ENCODE data around the gene ZDHHC12.

Gene ZDHHC12

DNA sequence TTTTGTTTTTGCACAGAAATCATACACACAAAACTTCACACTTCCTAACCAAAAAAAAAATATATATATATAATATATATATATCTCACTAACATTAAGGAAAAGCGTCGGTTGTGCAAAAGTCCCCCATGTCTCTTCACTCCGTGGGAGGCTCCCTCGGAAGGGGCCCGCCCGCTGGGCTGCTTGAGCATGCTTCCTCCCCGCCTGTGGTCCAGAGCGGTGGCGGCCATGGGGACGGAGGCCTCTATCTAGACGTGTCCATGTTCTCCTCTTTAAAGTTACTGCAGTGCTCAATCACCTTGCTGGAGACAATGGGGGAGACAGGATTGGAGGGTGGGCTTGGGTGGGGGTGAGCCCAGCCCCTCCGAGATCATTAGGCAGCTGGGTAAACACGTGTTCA, 7.2 kb upstream of the ZDHHC12 start:
- in situ Hi-C loops (cut with MboI; ENCODE audit: low sequenced_read_pairs): no loop called here

DNA sequence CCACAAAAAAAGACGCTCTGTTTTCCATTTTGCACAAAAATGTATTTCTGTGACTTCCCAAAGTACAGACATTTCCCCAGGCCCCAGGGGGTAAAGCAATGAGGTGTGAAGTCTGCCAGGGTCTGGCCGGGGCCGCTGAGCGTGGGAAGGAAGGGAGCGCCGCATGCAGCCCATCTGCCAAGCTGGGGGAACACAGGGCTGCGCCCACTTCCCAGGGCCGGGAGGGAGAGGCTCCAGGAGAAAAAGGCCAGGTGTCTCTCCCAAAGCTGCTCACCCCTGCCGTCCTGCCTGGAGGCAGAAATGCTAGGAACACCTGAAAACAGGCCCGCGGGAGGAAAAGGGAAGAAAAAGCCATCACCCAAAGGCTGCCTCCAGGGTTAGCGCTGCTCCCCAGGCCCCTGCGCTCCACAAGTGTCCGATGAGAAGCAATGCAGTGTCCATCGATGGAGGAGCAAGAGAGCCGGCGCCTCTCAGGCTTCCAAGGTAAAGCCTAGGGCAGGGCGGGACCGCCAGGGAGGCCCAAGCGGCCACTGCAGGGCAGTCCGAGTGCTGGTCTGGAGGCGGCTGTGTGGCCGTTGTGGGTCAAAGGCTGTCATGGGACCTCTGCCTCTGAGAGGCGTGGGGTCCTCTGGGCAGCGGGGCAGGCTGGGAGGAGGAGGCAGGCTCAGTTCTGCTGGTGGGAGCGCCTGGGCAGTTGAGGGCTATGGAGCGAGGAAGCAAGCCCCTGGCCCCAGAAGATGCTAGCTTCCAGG, 6.0 kb upstream of the ZDHHC12 start:
- in situ Hi-C loops (cut with MboI; ENCODE audit: low sequenced_read_pairs): no loop called here

DNA sequence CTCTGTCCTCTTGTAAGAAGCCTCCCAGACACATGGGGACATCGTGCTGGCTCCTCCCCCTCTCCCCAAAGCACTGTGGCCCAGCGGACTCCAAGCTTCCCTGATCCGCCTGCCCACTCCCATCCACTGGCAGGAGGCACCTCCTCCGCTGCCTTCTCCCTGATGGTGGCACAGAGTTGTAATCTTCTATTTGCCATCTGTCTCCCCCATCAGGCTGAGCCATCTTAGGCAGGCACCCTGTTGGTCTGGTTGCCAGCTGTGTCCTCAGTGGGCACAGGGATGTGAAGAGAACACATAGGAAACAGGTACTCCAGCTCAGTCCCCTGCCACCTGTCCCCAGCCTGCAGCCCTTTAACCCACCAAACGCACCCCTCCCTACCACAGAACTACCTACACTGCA, 5.4 kb upstream of the ZDHHC12 start:
- in situ Hi-C loops (cut with MboI; ENCODE audit: low sequenced_read_pairs): no loop called here

DNA sequence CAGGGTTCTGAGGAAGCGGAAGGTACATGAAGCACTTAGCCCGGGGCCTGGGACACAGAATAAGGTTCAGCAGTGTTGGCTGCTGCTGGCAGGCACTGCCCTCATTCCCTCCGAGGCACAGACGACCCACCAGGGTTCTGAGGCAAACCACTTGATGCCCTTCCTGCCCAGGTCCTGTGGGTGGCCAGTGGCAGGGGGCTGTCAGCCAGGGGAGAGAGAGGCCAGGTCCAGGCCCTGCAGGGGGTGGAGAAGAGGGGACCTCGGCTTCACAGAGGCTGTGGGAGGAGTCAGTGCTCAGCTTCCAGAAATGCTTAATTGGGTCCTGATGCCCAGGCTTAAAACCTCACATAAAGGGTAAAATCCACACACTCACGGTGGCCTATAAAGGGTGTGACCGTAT, 4.4 kb upstream of the ZDHHC12 start:
- in situ Hi-C loops (cut with MboI; ENCODE audit: low sequenced_read_pairs): no loop called here

DNA sequence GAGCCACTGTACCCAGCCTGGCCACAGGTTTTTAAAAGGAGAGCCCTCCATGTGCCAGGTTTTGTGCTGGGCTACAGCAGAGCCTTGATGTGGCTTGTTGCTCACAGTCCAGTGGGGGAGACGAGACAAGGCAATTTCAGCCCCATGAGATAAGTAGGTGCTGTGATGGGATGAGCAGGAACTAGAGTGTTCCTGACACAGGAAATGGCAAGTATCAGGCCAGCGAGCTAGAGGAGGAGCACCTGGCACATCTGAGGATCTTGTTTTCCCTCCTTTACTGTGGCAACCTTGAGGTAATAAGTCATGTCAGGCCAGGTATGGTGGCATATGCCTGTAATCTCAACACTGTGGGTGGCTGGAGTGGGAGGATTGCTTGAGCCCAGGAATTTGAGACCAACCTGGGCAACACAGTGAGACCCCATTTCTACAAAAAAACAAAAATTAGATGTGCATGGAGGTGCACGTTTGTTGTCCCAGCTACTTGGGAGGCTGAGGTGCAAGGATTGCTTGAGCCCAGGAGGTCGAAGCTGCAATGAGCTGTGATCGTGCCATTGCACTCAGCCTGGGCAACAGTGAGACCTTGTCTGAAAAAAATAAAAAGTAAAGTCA, 3.8 kb upstream of the ZDHHC12 start:
- in situ Hi-C loops (cut with MboI; ENCODE audit: low sequenced_read_pairs): no loop called here

DNA sequence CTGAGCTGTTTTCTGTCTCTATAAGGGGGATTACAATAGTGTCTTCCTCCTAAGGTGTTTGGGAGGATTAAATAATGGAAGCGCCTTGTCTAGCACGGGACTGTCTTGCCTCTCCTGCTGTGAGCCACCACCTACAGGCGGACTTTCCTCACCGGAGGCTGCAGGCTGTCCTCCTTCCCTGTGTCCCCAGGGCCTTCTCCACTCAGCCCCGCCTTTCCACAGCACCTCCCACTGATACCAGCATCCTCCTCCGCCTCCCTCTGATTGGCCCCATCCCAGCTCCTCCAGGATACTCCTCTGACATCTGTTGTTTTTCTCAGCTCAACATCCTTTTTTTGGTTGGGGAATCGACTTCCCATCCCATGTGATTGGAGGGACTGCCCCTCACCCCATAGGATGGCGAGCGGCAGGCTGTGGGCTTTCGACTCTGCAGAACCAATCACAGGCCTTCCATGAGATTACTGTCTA, 851 bp upstream of the ZDHHC12 start:
- in situ Hi-C loops (cut with MboI; ENCODE audit: low sequenced_read_pairs): no loop called here

DNA sequence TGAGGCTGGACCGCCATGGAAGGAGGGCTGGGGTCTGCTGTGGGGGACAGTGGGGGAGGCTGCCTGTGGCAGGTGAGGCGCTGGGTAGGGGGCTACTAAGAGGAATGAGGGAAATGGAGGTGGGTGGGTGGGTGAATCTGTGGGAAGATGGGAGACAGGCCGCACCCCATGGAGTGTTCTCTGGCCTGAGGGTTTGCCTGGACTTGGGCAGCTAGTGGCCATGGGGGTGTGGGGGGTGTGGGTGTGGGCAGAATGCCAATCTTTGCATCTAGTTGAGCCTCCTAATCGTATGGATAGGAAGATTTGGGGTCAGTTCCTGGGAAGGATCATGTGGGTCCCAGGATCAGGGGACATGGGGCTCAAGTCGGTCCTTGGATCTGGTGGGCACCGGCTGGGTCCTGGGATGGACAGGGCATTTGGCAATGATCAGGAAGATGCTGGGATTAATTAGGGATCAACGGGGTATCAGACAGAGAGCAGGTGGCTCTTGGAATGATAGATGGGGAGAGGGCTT, 518 bp downstream of the ZDHHC12 start:
- in situ Hi-C loops (cut with MboI; ENCODE audit: low sequenced_read_pairs): no loop called here

DNA sequence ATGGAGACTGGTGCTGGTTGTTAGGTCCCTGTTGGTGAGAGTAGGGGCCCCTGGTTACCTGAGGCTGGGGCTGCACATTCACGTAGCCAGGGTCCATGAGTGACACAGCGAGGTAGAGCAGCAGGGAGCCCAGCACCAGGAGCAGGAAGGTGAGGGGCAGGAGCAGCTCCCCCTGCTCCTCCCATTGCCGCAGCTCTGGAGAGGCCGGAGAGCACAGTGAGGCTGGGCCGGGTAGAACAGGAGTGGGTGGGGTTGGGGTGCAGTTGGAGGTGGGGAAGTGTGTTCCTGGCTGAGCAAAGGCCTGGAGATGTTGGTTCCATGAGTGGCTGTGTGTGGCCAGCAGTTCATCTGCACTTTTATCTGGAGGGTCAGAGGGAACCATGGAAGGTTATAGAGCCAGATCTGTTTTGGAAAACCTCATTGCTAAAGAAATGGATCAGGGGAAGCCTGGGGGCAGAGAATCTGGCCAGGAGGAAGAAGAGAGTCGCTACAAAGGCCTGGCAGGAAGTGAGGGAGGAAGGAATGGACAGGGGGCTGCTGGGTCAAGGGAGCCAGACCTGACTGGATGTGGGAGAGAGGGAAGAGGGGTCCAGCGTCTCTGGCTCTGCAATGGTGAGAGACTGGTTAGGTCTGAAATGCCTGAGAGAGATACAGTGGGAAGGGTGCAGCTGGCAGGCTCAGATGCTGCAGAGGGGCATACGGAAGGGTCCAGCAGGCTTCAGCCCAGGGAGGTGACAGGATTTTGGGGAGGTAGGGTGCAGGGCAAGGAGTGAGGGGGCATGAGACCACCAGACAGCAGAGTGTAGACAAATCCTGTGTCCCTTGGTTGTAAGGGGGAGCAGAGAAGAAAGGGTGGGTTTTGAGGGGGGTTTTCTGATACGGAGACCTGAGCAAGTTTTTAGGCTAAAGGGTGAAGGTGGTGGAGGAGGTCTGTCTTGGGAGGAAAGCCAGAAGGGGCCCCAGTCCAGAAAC, 1.3 kb downstream of the ZDHHC12 start:
- in situ Hi-C loops (cut with MboI; ENCODE audit: low sequenced_read_pairs): no loop called here

DNA sequence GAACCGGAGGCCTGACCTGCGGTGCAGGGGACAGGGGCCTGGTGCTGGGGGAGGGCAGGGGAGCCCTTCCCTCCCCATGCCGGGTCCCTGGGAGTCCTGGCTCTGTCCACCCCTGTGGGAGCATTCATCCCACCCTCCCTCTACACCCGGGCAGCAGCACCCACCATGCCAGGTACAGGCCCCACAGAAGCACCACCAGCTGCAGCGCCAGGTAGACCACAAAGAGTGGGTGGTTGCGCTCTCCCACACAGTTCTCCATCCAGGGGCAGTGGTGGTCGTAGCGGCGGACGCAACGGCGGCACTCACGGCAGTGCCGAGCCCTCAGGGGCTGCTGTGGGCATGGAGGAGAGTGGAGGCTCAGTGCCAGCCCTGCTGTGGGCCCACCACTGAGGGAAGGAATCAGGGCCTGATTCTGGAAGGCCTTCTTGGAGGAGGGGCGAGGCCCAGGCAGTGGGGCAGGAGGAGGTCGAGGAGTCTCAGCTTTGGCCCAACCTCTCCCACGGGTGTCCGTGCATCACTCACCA, 2.4 kb downstream of the ZDHHC12 start:
- in situ Hi-C loops (cut with MboI; ENCODE audit: low sequenced_read_pairs): no loop called here

DNA sequence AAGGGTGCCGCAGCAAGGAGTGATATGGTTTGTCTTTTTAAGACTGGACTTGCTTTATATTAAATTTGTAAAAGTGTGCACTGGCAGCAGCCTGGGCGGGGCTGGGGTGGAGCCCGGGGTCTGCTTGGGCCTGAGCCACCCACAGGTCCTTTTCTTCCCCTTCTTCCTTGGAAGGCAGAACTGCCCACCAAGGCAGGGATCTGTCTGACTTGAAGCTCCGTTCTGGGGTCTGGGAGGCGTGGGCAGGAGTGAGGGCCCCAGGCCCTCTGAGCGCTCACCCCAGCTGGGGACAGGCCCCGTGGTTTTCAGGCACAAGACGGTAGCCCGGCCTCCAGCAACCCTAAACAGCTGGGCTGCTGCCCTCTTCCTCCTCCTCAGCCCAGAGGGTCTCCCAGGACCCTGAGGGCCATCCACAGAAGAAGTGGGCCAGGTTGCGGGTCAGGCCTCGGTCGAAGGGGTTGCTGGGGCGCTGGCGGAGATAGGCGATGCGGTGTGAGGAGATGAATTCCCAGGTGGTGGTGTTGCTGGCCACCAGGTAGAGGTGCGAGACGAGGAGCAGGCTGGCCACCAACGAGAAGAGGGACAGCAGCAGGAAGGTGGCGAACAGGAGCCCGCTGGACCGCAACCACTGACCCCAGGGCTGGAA, 3.0 kb downstream of the ZDHHC12 start:
- in situ Hi-C loops (cut with MboI; ENCODE audit: low sequenced_read_pairs): no loop called here

DNA sequence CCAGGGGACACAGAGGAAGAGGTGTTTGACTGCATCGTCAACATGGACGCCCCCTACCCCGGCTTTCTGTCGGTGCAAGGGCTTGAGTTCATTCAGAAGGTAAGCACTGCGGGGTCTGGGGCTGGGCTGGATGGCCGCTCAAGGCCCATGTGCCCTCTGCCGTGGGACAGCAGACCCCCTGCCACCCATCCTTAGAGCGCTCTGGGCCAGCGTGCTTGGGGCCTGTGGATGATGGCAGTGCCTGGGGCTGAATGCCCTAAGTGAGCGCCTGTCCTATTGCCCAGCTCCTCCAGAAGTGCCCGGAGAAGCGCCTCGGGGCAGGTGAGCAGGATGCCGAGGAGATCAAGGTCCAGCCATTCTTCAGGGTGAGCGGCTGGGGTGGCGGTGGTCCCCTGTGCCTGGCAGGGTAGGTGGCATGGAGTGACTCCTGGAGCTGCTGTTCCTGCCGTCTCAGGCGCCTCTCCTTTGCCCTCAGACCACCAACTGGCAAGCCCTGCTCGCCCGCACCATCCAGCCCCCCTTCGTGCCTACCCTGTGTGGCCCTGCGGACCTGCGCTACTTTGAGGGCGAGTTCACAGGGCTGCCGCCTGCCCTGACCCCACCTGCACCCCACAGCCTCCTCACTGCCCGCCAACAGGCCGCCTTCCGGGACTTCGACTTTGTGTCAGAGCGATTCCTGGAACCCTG, 3.9 kb downstream of the ZDHHC12 start:
- in situ Hi-C loops (cut with MboI; ENCODE audit: low sequenced_read_pairs): no loop called here

DNA sequence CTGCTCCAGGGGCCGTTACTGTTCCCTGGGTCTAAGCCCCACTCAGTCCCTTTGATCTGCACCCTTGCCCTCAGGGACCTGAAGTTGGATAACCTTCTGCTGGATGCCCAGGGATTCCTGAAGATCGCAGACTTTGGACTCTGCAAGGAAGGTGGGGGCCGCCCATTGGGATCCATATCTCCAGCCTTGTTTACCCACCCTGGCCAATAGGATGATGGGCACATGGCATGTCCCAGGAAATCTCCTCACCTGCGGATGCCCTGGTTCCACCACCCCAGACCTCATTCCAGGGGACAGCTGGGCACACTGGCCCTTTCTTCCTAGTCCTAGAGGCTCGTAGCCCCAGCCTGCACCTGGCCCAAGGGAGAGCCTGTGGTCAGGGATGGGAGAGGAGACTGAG, 5.5 kb downstream of the ZDHHC12 start:
- in situ Hi-C loops (cut with MboI; ENCODE audit: low sequenced_read_pairs): no loop called here

DNA sequence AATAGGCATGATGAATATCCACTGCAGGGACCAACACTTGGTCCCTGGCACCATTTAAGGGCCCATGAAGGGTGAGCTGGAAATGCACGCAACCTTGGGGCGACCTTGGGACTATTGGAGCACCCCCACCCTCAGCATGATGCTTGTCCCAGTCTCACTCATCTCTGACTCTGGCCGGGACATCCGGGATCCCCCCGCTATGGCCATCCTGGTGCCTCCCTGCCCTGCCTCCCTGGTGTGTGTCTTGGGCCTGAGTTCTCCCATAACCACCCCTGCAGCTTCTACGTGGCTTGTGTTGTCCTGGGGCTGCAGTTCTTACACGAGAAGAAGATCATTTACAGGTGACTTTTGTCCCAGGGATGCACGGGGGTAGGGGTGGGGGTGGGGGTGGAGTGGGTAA, 5.9 kb downstream of the ZDHHC12 start:
- in situ Hi-C loops (cut with MboI; ENCODE audit: low sequenced_read_pairs): no loop called here

DNA sequence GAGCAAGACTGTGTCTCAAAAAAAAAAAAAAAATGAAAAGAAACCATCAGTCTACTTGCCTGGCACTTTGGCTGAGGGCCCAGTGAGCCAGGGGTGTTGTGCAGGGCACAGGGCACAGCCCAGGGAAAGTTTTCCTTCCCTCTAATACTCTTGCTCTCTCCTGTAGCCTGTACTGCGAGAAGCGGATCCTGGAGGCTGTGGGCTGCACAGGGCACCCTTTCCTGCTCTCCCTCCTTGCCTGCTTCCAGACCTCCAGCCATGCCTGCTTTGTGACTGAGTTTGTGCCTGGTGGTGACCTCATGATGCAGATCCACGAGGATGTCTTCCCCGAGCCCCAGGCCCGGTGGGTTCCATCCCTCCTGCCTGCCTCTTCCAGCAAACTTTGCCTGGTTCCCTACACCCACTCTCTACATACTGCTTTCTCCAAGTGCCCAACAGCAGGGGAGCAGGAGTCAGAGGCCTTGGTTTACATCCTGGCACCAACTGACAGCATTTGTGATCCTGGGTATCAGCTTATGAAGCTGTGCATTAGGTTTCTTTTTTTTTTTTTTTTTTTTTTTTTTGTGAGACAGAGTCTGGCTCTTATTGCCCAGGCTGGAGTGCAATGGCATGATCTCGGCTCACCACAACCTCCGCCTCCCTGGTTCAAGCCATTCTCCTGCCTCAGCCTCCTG, 7.2 kb downstream of the ZDHHC12 start:
- in situ Hi-C loops (cut with MboI; ENCODE audit: low sequenced_read_pairs): no loop called here

DNA sequence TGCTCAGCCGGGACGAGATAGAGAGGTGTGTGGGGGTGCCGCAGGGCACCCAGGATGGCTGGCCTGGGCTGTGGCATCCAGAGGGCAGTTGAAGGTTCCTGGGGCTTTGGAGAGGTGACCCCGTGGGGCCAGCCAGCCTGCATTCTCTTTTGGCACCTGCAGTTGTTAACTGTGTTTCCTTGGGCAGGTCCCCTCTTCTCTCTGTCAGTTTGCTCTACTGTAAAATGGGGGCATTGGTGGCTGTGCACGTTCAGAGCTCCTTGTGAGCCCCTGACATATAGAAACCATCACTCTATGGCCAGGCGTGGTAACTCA, 8.5 kb downstream of the ZDHHC12 start:
- in situ Hi-C loops (cut with MboI; ENCODE audit: low sequenced_read_pairs): no loop called here

DNA sequence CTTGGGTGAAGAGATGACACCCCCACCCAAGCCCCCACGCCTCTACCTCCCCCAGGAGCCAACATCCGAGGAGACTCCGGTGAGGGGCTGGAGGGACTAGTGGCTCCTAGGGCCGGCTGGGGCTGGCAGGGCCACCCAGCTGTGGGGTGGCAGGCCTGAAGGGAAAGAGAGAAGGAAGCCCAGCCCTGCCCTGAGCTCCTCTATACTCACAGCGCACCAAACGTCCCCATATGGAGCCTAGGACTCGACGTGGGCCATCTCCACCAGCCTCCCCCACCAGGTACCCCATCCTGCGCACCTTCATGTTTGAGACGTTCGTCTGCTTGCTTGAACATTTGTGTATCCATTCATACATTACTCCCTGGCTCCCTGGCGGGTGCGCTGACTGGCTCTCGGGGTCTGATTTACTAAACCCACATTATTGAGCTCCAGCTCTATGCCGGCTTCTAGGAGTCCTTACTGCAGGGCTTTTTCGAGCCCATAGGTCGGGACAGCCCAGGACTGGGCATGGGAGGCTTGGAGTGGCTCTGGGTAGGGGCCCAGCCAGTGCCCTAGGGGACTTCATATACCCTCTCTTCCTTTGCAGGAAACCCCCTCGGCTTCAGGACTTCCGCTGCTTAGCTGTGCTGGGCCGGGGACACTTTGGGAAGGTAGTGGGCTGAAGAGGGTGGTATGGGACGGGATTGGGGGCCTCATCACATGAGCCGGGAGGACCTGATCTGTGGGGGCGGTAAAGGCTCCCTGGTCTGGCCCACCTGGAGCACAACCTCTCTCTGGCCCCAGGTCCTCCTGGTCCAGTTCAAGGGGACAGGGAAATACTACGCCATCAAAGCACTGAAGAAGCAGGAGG, 9.1 kb downstream of the ZDHHC12 start:
- in situ Hi-C loops (cut with MboI; ENCODE audit: low sequenced_read_pairs): no loop called here

DNA sequence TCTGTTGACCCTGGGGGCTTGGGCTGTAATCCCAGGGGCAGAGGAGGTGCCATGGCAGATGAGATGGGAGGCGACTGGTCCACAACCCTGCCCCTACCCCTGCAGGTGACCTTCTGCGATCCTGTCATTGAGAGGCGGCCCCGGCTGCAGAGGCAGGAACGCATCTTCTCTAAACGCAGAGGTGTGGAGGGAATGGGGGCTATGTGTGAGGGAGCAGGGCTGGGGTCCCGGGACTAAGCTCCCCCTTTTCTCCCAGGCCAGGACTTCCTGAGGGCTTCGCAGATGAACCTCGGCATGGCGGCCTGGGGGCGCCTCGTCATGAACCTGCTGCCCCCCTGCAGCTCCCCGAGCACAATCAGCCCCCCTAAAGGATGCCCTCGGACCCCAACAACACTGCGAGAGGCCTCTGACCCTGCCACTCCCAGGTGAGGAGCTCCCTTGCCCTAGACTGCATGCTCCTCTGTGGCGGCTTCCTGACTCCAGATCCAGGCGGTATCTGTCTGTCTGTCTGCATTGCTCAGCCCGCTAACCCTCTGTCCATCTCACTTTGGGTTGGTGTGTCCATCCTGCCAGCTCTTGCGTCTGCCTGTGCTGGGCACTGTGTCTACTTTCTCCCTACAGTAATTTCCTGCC, 9.9 kb downstream of the ZDHHC12 start:
- in situ Hi-C loops (cut with MboI; ENCODE audit: low sequenced_read_pairs): no loop called here

DNA sequence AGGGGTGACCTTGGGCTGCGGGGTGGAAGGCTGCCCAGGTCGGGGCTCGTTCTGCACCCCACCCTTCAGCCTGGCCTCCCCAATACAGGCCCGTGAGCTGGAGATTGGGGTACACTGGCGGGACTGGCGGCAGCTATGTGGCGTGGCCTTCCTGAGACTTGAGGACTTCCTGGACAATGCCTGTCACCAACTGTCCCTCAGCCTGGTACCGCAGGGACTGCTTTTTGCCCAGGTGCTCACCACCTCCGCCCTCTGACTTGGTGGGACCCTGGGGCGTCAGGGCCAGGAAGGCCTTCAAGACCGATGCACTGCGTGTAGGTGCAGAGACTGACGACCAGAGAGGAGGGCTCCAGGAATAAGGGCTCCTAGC, 10.5 kb downstream of the ZDHHC12 start:
- in situ Hi-C loops (cut with MboI; ENCODE audit: low sequenced_read_pairs): no loop called here
